Fibroblast of skin of right biceps (primary cell): ENCODE results near the gene CDK17.

Source experiments
- DNase-seq: peaks from one replicate; pipeline ENCODE4 v3.0.0-alpha.2; 2013

Gene CDK17

GRCh38 chr12:96236221-96236822 is 163.9 kb downstream of the CDK17 start:
- DNase-seq: peak; percentile 63

GRCh38 chr12:96235484-96235826 is 164.8 kb downstream of the CDK17 start:
- DNase-seq: no peak

GRCh38 chr12:96234591-96235483 is 165.4 kb downstream of the CDK17 start:
- no peak for DNase-seq

GRCh38 chr12:96233939-96234461 is 166.2 kb downstream of the CDK17 start:
- DNase-seq: peak; percentile 69

GRCh38 chr12:96233168-96233567 is 167.1 kb downstream of the CDK17 start:
- DNase-seq: no peak

- DNase-seq: no peak
Observed at GRCh38 chr12:96230646-96231045, 169.6 kb downstream of the CDK17 start.

GRCh38 chr12:96228566-96229248 is 171.5 kb downstream of the CDK17 start:
- DNase-seq: no peak
